K562 (cell line): ENCODE measurements around the gene FBXW8. TPM values are rescaled to one million over a fixed set of nuclear protein-coding genes. Genes with fewer than 3 reads are reported as not detected.

Source experiments
- C11orf30 ChIP-seq: fragments of 450-650 bp; IDR thresholded peaks from 2 replicates; pipeline ENCODE4 v1.6.1; 2016; ENCODE audit warnings: low read depth, mild to moderate bottlenecking
- CREM ChIP-seq: IDR thresholded peaks from 2 replicates; pipeline ENCODE4 v1.6.1; 2014; ENCODE audit warnings: antibody characterized with exemption, low read depth
- ETV6 ChIP-seq, 3 experiments: fragments of 150-350 bp in 1 of 3; sonication (generic) in 1 of 3; formaldehyde crosslinking in 1 of 3; IDR thresholded peaks; 2 replicates each; pipeline versions ENCODE4 v1.6.1 to v1.8.0; 2014 to 2022; ENCODE audit warnings: borderline replicate concordance in 2 of 3, low read depth in 2 of 3, antibody characterized with exemption in 1 of 3, low read length in 1 of 3, mild to moderate bottlenecking in 1 of 3, missing genetic modification reagents in 1 of 3
- FOSL1 ChIP-seq: fragments of 200-800 bp; sonication (Bioruptor generic); conservative IDR thresholded peaks from 2 replicates; pipeline ENCODE4 v1.6.1; 2016; ENCODE audit warnings: missing genetic modification characterization, missing compliant biosample characterization
- HDAC3 ChIP-seq: fragments of 450-650 bp; IDR thresholded peaks from 2 replicates; pipeline ENCODE4 v1.6.1; 2018; ENCODE audit warnings: borderline replicate concordance, mild to moderate bottlenecking, moderate library complexity; ENCODE audit not compliant: partially characterized antibody
- KLF16 ChIP-seq: IDR thresholded peaks from 2 replicates; pipeline ENCODE4 v1.6.1; 2016; ENCODE audit warnings: antibody characterized with exemption
- MED1 ChIP-seq: sonication (generic); formaldehyde crosslinking; IDR thresholded peaks from 2 replicates; pipeline ENCODE4 v1.8.1; 2023; ENCODE audit warnings: missing genetic modification reagents, borderline replicate concordance
- NEUROD1 ChIP-seq: fragments of 150-350 bp; IDR thresholded peaks from 2 replicates; pipeline ENCODE4 v1.6.1; 2014; ENCODE audit warnings: borderline replicate concordance, low read length, low read depth; ENCODE audit not compliant: partially characterized antibody
- OTX1 ChIP-seq: fragments of 450-650 bp; formaldehyde crosslinking; IDR thresholded peaks from 2 replicates; pipeline ENCODE4 v1.4.0; 2022; ENCODE audit warnings: mild to moderate bottlenecking
- PML ChIP-seq: IDR thresholded peaks from 2 replicates; pipeline ENCODE4 v1.6.1; 2012; ENCODE audit warnings: low read length, inconsistent platforms
- SMAD2 ChIP-seq: fragments of 150-350 bp; IDR thresholded peaks from 2 replicates; pipeline ENCODE4 v1.6.1; 2014; ENCODE audit warnings: low read depth, mild to moderate bottlenecking, low read length
- SMAD4 ChIP-seq: fragments of 250-450 bp; sonication (Bioruptor Pico); conservative IDR thresholded peaks from 2 replicates; pipeline ENCODE4 v1.8.0; 2021; ENCODE audit warnings: inconsistent platforms, mild to moderate bottlenecking, moderate library complexity
- THRB ChIP-seq: fragments of 450-650 bp; formaldehyde crosslinking; conservative IDR thresholded peaks from 2 replicates; pipeline ENCODE4 v1.4.0; 2022; ENCODE audit warnings: mild to moderate bottlenecking, missing genetic modification characterization
- ZEB2 ChIP-seq: fragments of 450-650 bp; IDR thresholded peaks from 2 replicates; pipeline ENCODE4 v1.6.1; 2016
- ZKSCAN8 ChIP-seq: fragments of 200-800 bp; sonication (Bioruptor generic); IDR thresholded peaks from 2 replicates; pipeline ENCODE4 v1.6.1; 2016; ENCODE audit warnings: missing genetic modification characterization, missing compliant biosample characterization
- ZNF124 ChIP-seq: sonication (generic); formaldehyde crosslinking; IDR thresholded peaks from 2 replicates; pipeline ENCODE4 v1.8.1; 2022; ENCODE audit warnings: missing genetic modification reagents
- ZNF143 ChIP-seq: sonication (generic); formaldehyde crosslinking; IDR thresholded peaks from 2 replicates; pipeline ENCODE4 v1.9.0; 2022; ENCODE audit warnings: mild to moderate bottlenecking, missing genetic modification reagents
- ZNF778 ChIP-seq: fragments of 450-650 bp; formaldehyde crosslinking; IDR thresholded peaks from 2 replicates; pipeline ENCODE4 v1.4.0; 2020; ENCODE audit warnings: mild to moderate bottlenecking, moderate library complexity
- polyA plus RNA-seq, 8 experiments: library from polyadenylated mRNA; depleted of rRNA in 4 of 8; stranded (reverse) in 5 of 8; unstranded in 3 of 8; fragments of >200 nt; fragmentation: Nextera tagmentation in 2 of 8; fragmentation: Illumina TruSeq in 1 of 8; extraction: Ambion mirVana in 2 of 8; extraction: Trizol in 1 of 8; gene quantifications; 2 replicates each; pipeline versions ENCODE4 v1.2.1 to v1.2.3, GENCODE V29; 2011 to 2014; ENCODE audit warnings: inconsistent platforms in 1 of 8, missing spikeins in 1 of 8
- total RNA-seq, 7 experiments: library from RNA; depleted of rRNA in 6 of 7; stranded (reverse); fragments of >200 nt in 6 of 7; fragmentation: Illumina TruSeq in 2 of 7; extraction: Trizol in 2 of 7; gene quantifications; 2 replicates each; pipeline versions ENCODE4 v1.2.1 to v1.2.3, GENCODE V29; 2011 to 2021; ENCODE audit warnings: low replicate concordance in 1 of 7
- TF ChIP-seq, protein P1 (sequence below): fragments of 250-450 bp; sonication (Bioruptor Pico); IDR thresholded peaks from 2 replicates; pipeline ENCODE4 v1.5.0; 2021; ENCODE audit warnings: mild to moderate bottlenecking, borderline replicate concordance
- TF ChIP-seq, protein P2 (sequence below): sonication (generic); formaldehyde crosslinking; IDR thresholded peaks from 2 replicates; pipeline ENCODE4 v1.8.0; 2022; ENCODE audit warnings: mild to moderate bottlenecking, missing genetic modification reagents
- TF ChIP-seq, protein P3 (sequence below), 2 experiments: fragments of 450-650 bp in 1 of 2; sonication (generic) in 1 of 2; formaldehyde crosslinking in 1 of 2; IDR thresholded peaks in 1 of 2; conservative IDR thresholded peaks in 1 of 2; 2 replicates each; pipeline versions ENCODE4 v1.6.1 to v1.8.1; 2016 to 2023; ENCODE audit warnings: mild to moderate bottlenecking in 2 of 2, moderate library complexity in 2 of 2, inconsistent platforms in 1 of 2, missing genetic modification reagents in 1 of 2

The FBXW8 gene
- total and polyA plus RNA-seq, 9 of the 15 experiments (the other 6 are each of a cell fraction or from before 2014, with no cell fraction given): 0.58 to 8.3 (median 4.4) TPM

DNA sequence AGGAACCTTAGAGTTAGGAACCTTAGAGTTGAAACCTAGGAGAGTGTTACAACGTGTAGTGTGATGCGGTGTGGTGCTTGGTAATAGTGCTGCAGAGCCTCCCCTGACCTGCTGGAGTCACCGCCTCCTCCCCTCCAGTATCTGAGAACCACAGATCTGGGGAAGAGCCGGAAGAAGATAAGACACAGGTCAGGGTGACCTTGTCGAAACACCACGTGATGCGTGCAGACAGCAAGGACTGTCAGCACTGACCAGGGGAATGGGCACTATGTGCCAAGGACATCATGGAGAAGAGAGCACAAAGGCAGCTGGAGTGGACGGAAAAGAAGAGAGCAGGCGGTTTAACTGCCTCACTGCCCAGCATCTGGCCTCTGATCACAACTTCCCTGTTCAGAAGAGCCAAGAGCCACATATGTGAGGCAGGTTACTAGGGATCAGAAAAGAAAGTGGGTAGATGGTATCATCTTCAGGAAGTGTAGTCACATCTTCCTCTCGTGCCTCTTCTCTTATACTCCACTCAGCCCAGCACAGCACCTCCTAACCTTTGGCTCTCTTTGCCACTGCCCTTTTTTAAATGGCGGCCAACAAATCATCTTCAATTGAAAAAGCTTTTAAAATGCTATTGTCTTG, 94.8 kb downstream of the FBXW8 start (continued):
- TF ChIP-seq ZNF778 (no peak), ZKSCAN8 (CRISPR knock-in tag) (no peak), SMAD4 (CRISPR knock-in tag) (peak; percentile 85), ZNF143 (CRISPR knock-in tag) (no peak), CREM (no peak), SMAD2 (no peak), KLF16 (0 out of 2 replicates have a peak, but pooled peaks have one; percentile 15), NEUROD1 (no peak), OTX1 (CRISPR knock-in tag) (peak; percentile 81), HDAC3 (no peak), PML (no peak), ZEB2 (peak; percentile 64; the same call in 1 of the 2 replicates), THRB (CRISPR knock-in tag) (peak; percentile 12; the same call in 1 of the 2 replicates), FOSL1 (peak; percentile 65), C11orf30 (no peak), MED1 (no peak), ZNF124 (no peak), ETV6 (IDR thresholded peaks at IDR 0.05; ENCODE audit: borderline replicate concordance in 1 of 2, low read depth in 2 of 2, low read length in 1 of 2) (no peak), ETV6 (CRISPR knock-in tag; IDR thresholded peaks at IDR 0.05; ENCODE audit: borderline replicate concordance) (no peak)
- TF ChIP-seq, protein P1, sequence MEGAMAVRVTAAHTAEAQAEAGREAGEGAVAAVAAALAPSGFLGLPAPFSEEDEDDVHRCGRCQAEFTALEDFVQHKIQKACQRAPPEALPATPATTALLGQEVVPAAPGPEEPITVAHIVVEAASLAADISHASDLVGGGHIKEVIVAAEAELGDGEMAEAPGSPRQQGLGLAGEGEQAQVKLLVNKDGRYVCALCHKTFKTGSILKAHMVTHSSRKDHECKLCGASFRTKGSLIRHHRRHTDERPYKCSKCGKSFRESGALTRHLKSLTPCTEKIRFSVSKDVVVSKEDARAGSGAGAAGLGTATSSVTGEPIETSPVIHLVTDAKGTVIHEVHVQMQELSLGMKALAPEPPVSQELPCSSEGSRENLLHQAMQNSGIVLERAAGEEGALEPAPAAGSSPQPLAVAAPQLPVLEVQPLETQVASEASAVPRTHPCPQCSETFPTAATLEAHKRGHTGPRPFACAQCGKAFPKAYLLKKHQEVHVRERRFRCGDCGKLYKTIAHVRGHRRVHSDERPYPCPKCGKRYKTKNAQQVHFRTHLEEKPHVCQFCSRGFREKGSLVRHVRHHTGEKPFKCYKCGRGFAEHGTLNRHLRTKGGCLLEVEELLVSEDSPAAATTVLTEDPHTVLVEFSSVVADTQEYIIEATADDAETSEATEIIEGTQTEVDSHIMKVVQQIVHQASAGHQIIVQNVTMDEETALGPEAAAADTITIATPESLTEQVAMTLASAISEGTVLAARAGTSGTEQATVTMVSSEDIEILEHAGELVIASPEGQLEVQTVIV (CRISPR knock-in tag): no peak
- TF ChIP-seq, protein P2, sequence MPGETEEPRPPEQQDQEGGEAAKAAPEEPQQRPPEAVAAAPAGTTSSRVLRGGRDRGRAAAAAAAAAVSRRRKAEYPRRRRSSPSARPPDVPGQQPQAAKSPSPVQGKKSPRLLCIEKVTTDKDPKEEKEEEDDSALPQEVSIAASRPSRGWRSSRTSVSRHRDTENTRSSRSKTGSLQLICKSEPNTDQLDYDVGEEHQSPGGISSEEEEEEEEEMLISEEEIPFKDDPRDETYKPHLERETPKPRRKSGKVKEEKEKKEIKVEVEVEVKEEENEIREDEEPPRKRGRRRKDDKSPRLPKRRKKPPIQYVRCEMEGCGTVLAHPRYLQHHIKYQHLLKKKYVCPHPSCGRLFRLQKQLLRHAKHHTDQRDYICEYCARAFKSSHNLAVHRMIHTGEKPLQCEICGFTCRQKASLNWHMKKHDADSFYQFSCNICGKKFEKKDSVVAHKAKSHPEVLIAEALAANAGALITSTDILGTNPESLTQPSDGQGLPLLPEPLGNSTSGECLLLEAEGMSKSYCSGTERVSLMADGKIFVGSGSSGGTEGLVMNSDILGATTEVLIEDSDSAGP (CRISPR knock-in tag): no peak
- TF ChIP-seq, protein P3, sequence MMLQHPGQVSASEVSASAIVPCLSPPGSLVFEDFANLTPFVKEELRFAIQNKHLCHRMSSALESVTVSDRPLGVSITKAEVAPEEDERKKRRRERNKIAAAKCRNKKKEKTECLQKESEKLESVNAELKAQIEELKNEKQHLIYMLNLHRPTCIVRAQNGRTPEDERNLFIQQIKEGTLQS (IDR thresholded peaks at IDR 0.05): no peak
- TF ChIP-seq, protein P3 (CRISPR knock-in tag; conservative IDR thresholded peaks at IDR 0.05): no peak
